Neural progenitor cell (in vitro differentiated cells): ENCODE measurements around the gene PAH. TPM values are rescaled to one million over a fixed set of nuclear protein-coding genes. Genes with fewer than 3 reads are reported as not detected.
"Not testable (repeated sequence)": the region's sequence is repeated elsewhere in the genome, so short reads cannot be mapped to it uniquely, and the experiment has no call there.

Experiments used
- DNase-seq: peaks from one replicate; pipeline ENCODE4 v3.0.0-alpha.2; 2016; ENCODE audit warnings: low spot score
- H2AFZ ChIP-seq: fragments of 200-600 bp; sonication (generic); replicated peaks from 2 replicates; pipeline ENCODE4 v1.6.1; 2016; ENCODE audit warnings: antibody characterized with exemption
- H3F3A ChIP-seq: fragments of 200-600 bp; sonication (generic); 2 replicates; pipeline ENCODE4 v1.6.1; 2016; ENCODE audit warnings: antibody characterized with exemption, low read depth
- H3K27ac ChIP-seq: fragments of 200-600 bp; sonication (generic); 2 replicates; pipeline ENCODE4 v1.5.1; 2016; ENCODE audit warnings: mild to moderate bottlenecking
- H3K27me3 ChIP-seq: fragments of 200-600 bp; sonication (generic); 2 replicates; pipeline ENCODE4 v1.6.1; 2016; ENCODE audit warnings: mild to moderate bottlenecking, moderate library complexity
- H3K36me3 ChIP-seq: fragments of 200-600 bp; sonication (generic); 2 replicates; pipeline ENCODE4 v1.5.1; 2016
- H3K4me1 ChIP-seq: fragments of 200-600 bp; sonication (generic); 2 replicates; pipeline ENCODE4 v1.6.1; 2016; ENCODE audit warnings: mixed run types
- H3K4me2 ChIP-seq: fragments of 200-600 bp; sonication (generic); 2 replicates; pipeline ENCODE4 v1.6.1; 2016
- H3K4me3 ChIP-seq: fragments of 200-600 bp; sonication (generic); 2 replicates; pipeline ENCODE4 v1.5.1; 2016
- H3K79me2 ChIP-seq: fragments of 200-600 bp; sonication (generic); 2 replicates; pipeline ENCODE4 v1.6.1; 2016; ENCODE audit warnings: low read depth
- H3K9ac ChIP-seq: fragments of 200-600 bp; sonication (generic); 2 replicates; pipeline ENCODE4 v1.6.1; 2016
- H3K9me3 ChIP-seq: fragments of 200-600 bp; sonication (generic); 2 replicates; pipeline ENCODE4 v1.5.1; 2016; ENCODE audit warnings: low read depth
- H4K20me1 ChIP-seq: fragments of 200-600 bp; sonication (generic); 2 replicates; pipeline ENCODE4 v1.6.1; 2016; ENCODE audit warnings: low read depth
- H3K27ac Mint-ChIP-seq: 3 replicates; pipeline ENCODE4 v1.8.0; 2021; ENCODE audit warnings: mixed read lengths
- H3K27me3 Mint-ChIP-seq: 2 replicates; pipeline ENCODE4 v1.8.0; 2022; ENCODE audit warnings: low read depth, mild to moderate bottlenecking, inconsistent platforms, moderate library complexity, mixed read lengths; ENCODE audit not compliant: insufficient read depth
- H3K36me3 Mint-ChIP-seq: 3 replicates; pipeline ENCODE4 v1.8.0; 2021; ENCODE audit warnings: mixed read lengths
- H3K4me1 Mint-ChIP-seq: 3 replicates; pipeline ENCODE4 v1.8.0; 2021; ENCODE audit warnings: mixed read lengths
- H3K4me3 Mint-ChIP-seq: 3 replicates; pipeline ENCODE4 v1.8.0; 2021; ENCODE audit warnings: mild to moderate bottlenecking, moderate library complexity, mixed read lengths
- H3K9me3 Mint-ChIP-seq: 3 replicates; pipeline ENCODE4 v1.8.0; 2020; ENCODE audit warnings: mixed read lengths
- CTCF ChIP-seq: fragments of 200-600 bp; sonication (generic); IDR thresholded peaks from 2 replicates; pipeline ENCODE4 v1.5.1; 2017; ENCODE audit warnings: antibody characterized with exemption, mild to moderate bottlenecking
- EZH2 ChIP-seq: fragments of 200-600 bp; sonication (generic); IDR thresholded peaks from 2 replicates; pipeline ENCODE4 v1.6.1; 2017; ENCODE audit warnings: antibody characterized with exemption, mild to moderate bottlenecking, moderate library complexity
- EZH2phosphoT487 ChIP-seq: fragments of 200-600 bp; sonication (generic); IDR thresholded peaks from 2 replicates; pipeline ENCODE4 v1.6.1; 2017; ENCODE audit warnings: antibody characterized with exemption
- total RNA-seq: library from RNA; depleted of rRNA; stranded (reverse); fragments of >200 nt; gene quantifications from 2 replicates; pipeline ENCODE4 v1.2.3, GENCODE V29; 2015; ENCODE audit warnings: low replicate concordance

Gene PAH
- total RNA-seq, 1 donor from 2014 or later: 0.07 TPM

GRCh38 chr12:102833687-102834441 is 83.2 kb downstream of the PAH start:
- no peak overlapping the region for H3K9ac ChIP-seq
- H3K4me3 ChIP-seq: no peak overlapping the region
- DNase-seq: peak; percentile 80
- TF ChIP-seq EZH2 (no peak), EZH2phosphoT487 (no peak), CTCF (no peak)
- no peaks in the 10 kb centered on the region for H3K9me3 ChIP-seq
- no peaks in the 10 kb centered on the region for H3K36me3 Mint-ChIP-seq
- peaks cover 6% of the 10 kb centered on the region for H3K4me1 Mint-ChIP-seq
- no peak overlapping the region for H3K4me2 ChIP-seq
- peaks cover 5% of the 10 kb centered on the region for H3K4me1 ChIP-seq
- no peaks in the 10 kb centered on the region for H3K36me3 ChIP-seq
- H4K20me1 ChIP-seq: no peaks in the 10 kb centered on the region
- no peaks in the 10 kb centered on the region for H3K9me3 Mint-ChIP-seq
- H3K79me2 ChIP-seq: no peaks in the 10 kb centered on the region
- no peak overlapping the region for H3K27ac ChIP-seq
- no peak overlapping the region for H3K4me3 Mint-ChIP-seq
- no peaks in the 10 kb centered on the region for H3K27me3 Mint-ChIP-seq
- H3K27me3 ChIP-seq: no peaks in the 10 kb centered on the region
- H3K27ac Mint-ChIP-seq: no peak overlapping the region
- H3F3A ChIP-seq: peaks cover 6% of the 10 kb centered on the region
- no peak overlapping the region for H2AFZ ChIP-seq

- not testable (repeated sequence) for H3K27ac Mint-ChIP-seq, H3K27me3 Mint-ChIP-seq, H3K4me3 Mint-ChIP-seq
These were observed 84.2 kb downstream of the PAH start for GRCh38 chr12:102832826-102833225.

DNA sequence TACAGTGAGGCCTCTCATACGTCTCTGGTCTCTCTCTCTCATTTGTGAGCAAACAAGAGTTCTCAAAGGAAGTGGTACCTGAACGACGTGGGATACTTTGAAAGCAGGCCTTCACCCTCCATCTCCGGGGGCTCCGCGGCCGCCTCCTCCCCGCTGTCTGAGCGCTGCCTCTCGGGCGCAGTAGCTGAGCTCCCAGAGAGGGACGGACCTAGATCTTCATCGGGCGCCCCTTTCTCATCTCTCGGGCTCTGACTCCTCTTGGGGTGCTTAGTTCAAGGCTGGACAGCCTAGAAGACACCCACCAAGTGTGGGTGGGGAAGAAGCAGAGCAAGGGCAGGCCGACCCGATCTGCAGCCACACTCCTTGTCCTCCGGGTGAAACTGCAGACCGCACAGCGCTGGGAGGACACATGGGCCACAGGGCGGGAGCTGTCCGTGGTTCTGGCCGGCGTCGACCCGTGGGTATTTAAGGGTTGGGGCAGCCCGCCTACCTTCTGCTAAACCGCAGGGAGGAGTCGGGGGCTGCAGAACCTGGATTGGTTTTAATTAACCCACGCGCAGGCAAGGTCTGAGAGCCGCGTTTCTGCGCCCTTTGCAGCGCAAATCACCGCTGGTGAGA is 92.7 kb downstream of the PAH start:
- no peak overlapping the region for H2AFZ ChIP-seq
- no peaks in the 10 kb centered on the region for H3K9me3 Mint-ChIP-seq
- peak overlapping the region; percentile 10 for H3K4me3 ChIP-seq
- peaks cover 8% of the 10 kb centered on the region for H3K4me1 ChIP-seq
- H3K79me2 ChIP-seq: no peaks in the 10 kb centered on the region
- peak; percentile 94 for DNase-seq
- H3K4me1 Mint-ChIP-seq: no peaks in the 10 kb centered on the region
- H4K20me1 ChIP-seq: peaks cover 19% of the 10 kb centered on the region
- no peak overlapping the region for H3K27ac Mint-ChIP-seq
- H3F3A ChIP-seq: peaks cover 6% of the 10 kb centered on the region
- H3K27me3 ChIP-seq: peaks cover 74% of the 10 kb centered on the region
- peaks cover 27% of the 10 kb centered on the region for H3K27me3 Mint-ChIP-seq
- peak overlapping the region; percentile 69 for H3K4me2 ChIP-seq
- no peak overlapping the region for H3K27ac ChIP-seq
- TF ChIP-seq EZH2: peak; percentile 30
- TF ChIP-seq EZH2phosphoT487: no peak
- no peak for TF ChIP-seq CTCF
- no peaks in the 10 kb centered on the region for H3K9me3 ChIP-seq
- no peaks in the 10 kb centered on the region for H3K36me3 Mint-ChIP-seq
- H3K9ac ChIP-seq: no peak overlapping the region
- no peaks in the 10 kb centered on the region for H3K36me3 ChIP-seq
- no peak overlapping the region for H3K4me3 Mint-ChIP-seq

More at GRCh38 chr12:102832826-102833225, 84.2 kb downstream of the PAH start:
- H3K9ac ChIP-seq, H3K9me3 ChIP-seq, H3K4me1 ChIP-seq, H3K79me2 ChIP-seq, H3F3A ChIP-seq, H3K9me3 Mint-ChIP-seq, H3K27me3 ChIP-seq, H3K36me3 ChIP-seq, H3K36me3 Mint-ChIP-seq, H2AFZ ChIP-seq, H3K4me1 Mint-ChIP-seq, H4K20me1 ChIP-seq, DNase-seq, H3K27ac ChIP-seq: not testable (repeated sequence)
- Histone ChIP-seq H3K4me3 (peak overlapping the region; percentile 24), H3K4me2 (peak overlapping the region; percentile 60)

- peaks cover 19% of the 10 kb centered on the region for H4K20me1 ChIP-seq
- Mint-ChIP-seq H3K27me3 (peaks cover 27% of the 10 kb centered on the region), H3K9me3 (no peaks in the 10 kb centered on the region), H3K4me3 (no peak overlapping the region), H3K4me1 (no peaks in the 10 kb centered on the region), H3K27ac (no peak overlapping the region), H3K36me3 (no peaks in the 10 kb centered on the region)
- TF ChIP-seq EZH2phosphoT487 (no peak), CTCF (no peak), EZH2 (no peak)
- H3K36me3 ChIP-seq: no peaks in the 10 kb centered on the region
- DNase-seq: no peak
- no peak overlapping the region for H3K4me2 ChIP-seq
- peaks cover 6% of the 10 kb centered on the region for H3F3A ChIP-seq
- H3K9me3 ChIP-seq: no peaks in the 10 kb centered on the region
- H2AFZ ChIP-seq: no peak overlapping the region
- H3K27ac ChIP-seq: no peak overlapping the region
- peaks cover 70% of the 10 kb centered on the region for H3K27me3 ChIP-seq
- H3K79me2 ChIP-seq: no peaks in the 10 kb centered on the region
- no peak overlapping the region for H3K9ac ChIP-seq
- peaks cover 8% of the 10 kb centered on the region for H3K4me1 ChIP-seq
- H3K4me3 ChIP-seq: no peak overlapping the region
These were observed 95.9 kb downstream of the PAH start for GRCh38 chr12:102821149-102821548.
